ENCODE measurements around the gene NKX6-1.
A peak's percentile ranks its signal among the peaks of the same experiment; 100 is the strongest.

The NKX6-1 gene

GRCh38 chr4:84497504-84498202, 1.4 kb downstream of the NKX6-1 start:
- peak; percentile 13 for DNase-seq

- peak; percentile 13 for DNase-seq
Measured at GRCh38 chr4:84496706-84497503, 2.2 kb downstream of the NKX6-1 start.

- no peak for DNase-seq
Measured at GRCh38 chr4:84496331-84496705, 2.8 kb downstream of the NKX6-1 start.

GRCh38 chr4:84495794-84496261, 3.3 kb downstream of the NKX6-1 start:
- no peak for DNase-seq

GRCh38 chr4:84495118-84495793, 3.8 kb downstream of the NKX6-1 start:
- no peak for DNase-seq

GRCh38 chr4:84494531-84494930, 4.6 kb downstream of the NKX6-1 start:
- no peak for DNase-seq

GRCh38 chr4:84494076-84494475, 5.0 kb downstream of the NKX6-1 start:
- no peak for DNase-seq

- DNase-seq: peak; percentile 59
Measured at GRCh38 chr4:84493092-84493850, 5.8 kb downstream of the NKX6-1 start.

GRCh38 chr4:84492737-84493091, 6.4 kb downstream of the NKX6-1 start:
- peak; percentile 21 for DNase-seq

- DNase-seq: no peak
Measured at GRCh38 chr4:84492290-84492689, 6.8 kb downstream of the NKX6-1 start.

- DNase-seq: no peak
Measured at GRCh38 chr4:84491481-84491880, 7.6 kb downstream of the NKX6-1 start.

- no peak for DNase-seq
Measured at GRCh38 chr4:84490663-84491062, 8.4 kb downstream of the NKX6-1 start.

GRCh38 chr4:84484236-84484635, 14.9 kb downstream of the NKX6-1 start:
- DNase-seq: no peak

GRCh38 chr4:84483688-84484087, 15.4 kb downstream of the NKX6-1 start:
- no peak for DNase-seq

GRCh38 chr4:84482564-84483563, 16.2 kb downstream of the NKX6-1 start:
- peak; percentile 84 for DNase-seq

GRCh38 chr4:84481860-84482245, 17.2 kb downstream of the NKX6-1 start:
- no peak for DNase-seq

GRCh38 chr4:84481077-84481859, 17.8 kb downstream of the NKX6-1 start:
- no peak for DNase-seq

- DNase-seq: no peak
Measured at GRCh38 chr4:84480082-84480481, 19.0 kb downstream of the NKX6-1 start.

- DNase-seq: peak; percentile 23
Measured at GRCh38 chr4:84479663-84480062, 19.4 kb downstream of the NKX6-1 start.

GRCh38 chr4:84477738-84478137, 21.4 kb downstream of the NKX6-1 start:
- no peak for DNase-seq

- no peak for DNase-seq
Measured at GRCh38 chr4:84474107-84474506, 25.0 kb downstream of the NKX6-1 start.

All from DMS53 (cell line).